Hepatocyte (in vitro differentiated cells): ENCODE data around the gene GALNT15.

Source experiments
- CTCF ChIP-seq: fragments of 200-600 bp; sonication (generic); IDR thresholded peaks from 2 replicates; pipeline ENCODE4 v1.5.1; 2016; ENCODE audit warnings: antibody characterized with exemption, mild to moderate bottlenecking; ENCODE audit not compliant: poor library complexity
- EZH2 ChIP-seq: fragments of 200-600 bp; sonication (generic); IDR thresholded peaks from 2 replicates; pipeline ENCODE4 v1.6.1; 2016; ENCODE audit warnings: antibody characterized with exemption, mild to moderate bottlenecking, borderline replicate concordance
- EZH2phosphoT487 ChIP-seq: fragments of 200-600 bp; sonication (generic); IDR thresholded peaks from one replicate; pipeline ENCODE4 v1.6.1; 2018; ENCODE audit warnings: antibody characterized with exemption, mild to moderate bottlenecking, low read depth, moderate library complexity; ENCODE audit not compliant: unreplicated experiment, severe bottlenecking

GRCh38 chr3:16205156-16205870 is 30.8 kb downstream of the GALNT15 start:
- TF ChIP-seq CTCF (no peak), EZH2phosphoT487 (no peak), EZH2 (no peak)
